ENCODE measurements around the gene NRN1.

The NRN1 gene

GRCh38 chr6:6008648-6009421 is 2.1 kb upstream of the NRN1 start:
- no peaks in the 10 kb centered on the region for H3K36me3 ChIP-seq (ENCODE audit: control insufficient read depth in 1 of 2, insufficient read depth in 2 of 2, low read length in 2 of 2)
- no peak overlapping the region for H3K27ac ChIP-seq (ENCODE audit: low read length)
- peaks cover 59% of the 10 kb centered on the region for H3K27me3 ChIP-seq (ENCODE audit: low read depth, low read length)
- no peaks in the 10 kb centered on the region for H3K9me3 ChIP-seq (ENCODE audit: control insufficient read depth in 1 of 2, low read length in 2 of 2)
- peaks cover 0 to 39% of the 10 kb centered on the region in 2 donors for H3K4me1 ChIP-seq (ENCODE audit: control insufficient read depth in 1 of 2, insufficient read depth in 2 of 2, low read length in 2 of 2)
- peak overlapping the region; percentile 56 to 60 for H3K4me3 ChIP-seq (ENCODE audit: low read depth in 1 of 2, low read length in 2 of 2)

GRCh38 chr6:6008089-6008647 is 1.4 kb upstream of the NRN1 start:
- Histone ChIP-seq H3K36me3 (ENCODE audit: control insufficient read depth in 1 of 2, insufficient read depth in 2 of 2, low read length in 2 of 2) (no peaks in the 10 kb centered on the region), H3K27ac (ENCODE audit: low read length) (no peak overlapping the region), H3K4me1 (ENCODE audit: control insufficient read depth in 1 of 2, insufficient read depth in 2 of 2, low read length in 2 of 2) (peaks cover 0 to 46% of the 10 kb centered on the region in 2 donors), H3K4me3 (ENCODE audit: low read depth in 1 of 2, low read length in 2 of 2) (peak overlapping the region; percentile 56 to 60), H3K27me3 (ENCODE audit: low read depth, low read length) (peaks cover 61% of the 10 kb centered on the region), H3K9me3 (ENCODE audit: control insufficient read depth in 1 of 2, low read length in 2 of 2) (no peaks in the 10 kb centered on the region)

- H3K27ac ChIP-seq (ENCODE audit: low read length) = no peak overlapping the region
- no peaks in the 10 kb centered on the region for H3K36me3 ChIP-seq (ENCODE audit: control insufficient read depth in 1 of 2, insufficient read depth in 2 of 2, low read length in 2 of 2)
- peaks cover 0 to 53% of the 10 kb centered on the region in 2 donors for H3K4me1 ChIP-seq (ENCODE audit: control insufficient read depth in 1 of 2, insufficient read depth in 2 of 2, low read length in 2 of 2)
- peaks cover 68% of the 10 kb centered on the region for H3K27me3 ChIP-seq (ENCODE audit: low read depth, low read length)
- no peaks in the 10 kb centered on the region for H3K9me3 ChIP-seq (ENCODE audit: control insufficient read depth in 1 of 2, low read length in 2 of 2)
- H3K4me3 ChIP-seq (ENCODE audit: low read depth in 1 of 2, low read length in 2 of 2) = peak overlapping the region; percentile 56 to 60
Measured at GRCh38 chr6:6007366-6008088, 802 bp upstream of the NRN1 start.

- H3K9me3 ChIP-seq (ENCODE audit: control insufficient read depth in 1 of 2, low read length in 2 of 2) = no peaks in the 10 kb centered on the region
- H3K4me3 ChIP-seq (ENCODE audit: low read depth in 1 of 2, low read length in 2 of 2) = peak overlapping the region; percentile 48 to 60
- peaks cover 83% of the 10 kb centered on the region for H3K27me3 ChIP-seq (ENCODE audit: low read depth, low read length)
- H3K27ac ChIP-seq (ENCODE audit: low read length) = no peak overlapping the region
- H3K4me1 ChIP-seq (ENCODE audit: control insufficient read depth in 1 of 2, insufficient read depth in 2 of 2, low read length in 2 of 2) = peaks cover 0 to 61% of the 10 kb centered on the region in 2 donors
- no peaks in the 10 kb centered on the region for H3K36me3 ChIP-seq (ENCODE audit: control insufficient read depth in 1 of 2, insufficient read depth in 2 of 2, low read length in 2 of 2)
Measured at GRCh38 chr6:6006006-6006427, 708 bp downstream of the NRN1 start.

- Histone ChIP-seq H3K4me3 (ENCODE audit: low read depth in 1 of 2, low read length in 2 of 2) (peak overlapping the region; percentile 48 to 60), H3K27me3 (ENCODE audit: low read depth, low read length) (peaks cover 90% of the 10 kb centered on the region), H3K36me3 (ENCODE audit: control insufficient read depth in 1 of 2, insufficient read depth in 2 of 2, low read length in 2 of 2) (no peaks in the 10 kb centered on the region), H3K9me3 (ENCODE audit: control insufficient read depth in 1 of 2, low read length in 2 of 2) (no peaks in the 10 kb centered on the region), H3K27ac (ENCODE audit: low read length) (no peak overlapping the region), H3K4me1 (ENCODE audit: control insufficient read depth in 1 of 2, insufficient read depth in 2 of 2, low read length in 2 of 2) (peaks cover 0 to 61% of the 10 kb centered on the region in 2 donors)
Measured at GRCh38 chr6:6005051-6006005, 1.4 kb downstream of the NRN1 start.

GRCh38 chr6:6004390-6004995 is 2.2 kb downstream of the NRN1 start:
- peaks cover 0 to 2% of the 10 kb centered on the region in 2 donors for H3K9me3 ChIP-seq (ENCODE audit: control insufficient read depth in 1 of 2, low read length in 2 of 2)
- H3K36me3 ChIP-seq (ENCODE audit: control insufficient read depth in 1 of 2, insufficient read depth in 2 of 2, low read length in 2 of 2) = no peaks in the 10 kb centered on the region
- peaks cover 0 to 64% of the 10 kb centered on the region in 2 donors for H3K4me1 ChIP-seq (ENCODE audit: control insufficient read depth in 1 of 2, insufficient read depth in 2 of 2, low read length in 2 of 2)
- peaks cover 96% of the 10 kb centered on the region for H3K27me3 ChIP-seq (ENCODE audit: low read depth, low read length)
- H3K27ac ChIP-seq (ENCODE audit: low read length) = no peak overlapping the region
- peak overlapping the region; percentile 47 to 60 for H3K4me3 ChIP-seq (ENCODE audit: low read depth in 1 of 2, low read length in 2 of 2)

GRCh38 chr6:6003621-6004366 is 2.9 kb downstream of the NRN1 start:
- Histone ChIP-seq H3K9me3 (ENCODE audit: control insufficient read depth in 1 of 2, low read length in 2 of 2) (peaks cover 0 to 2% of the 10 kb centered on the region in 2 donors), H3K4me1 (ENCODE audit: control insufficient read depth in 1 of 2, insufficient read depth in 2 of 2, low read length in 2 of 2) (peaks cover 0 to 64% of the 10 kb centered on the region in 2 donors), H3K4me3 (ENCODE audit: low read depth in 1 of 2, low read length in 2 of 2) (peak overlapping the region; percentile 47 to 60), H3K27ac (ENCODE audit: low read length) (no peak overlapping the region), H3K27me3 (ENCODE audit: low read depth, low read length) (peaks cover 96% of the 10 kb centered on the region), H3K36me3 (ENCODE audit: control insufficient read depth in 1 of 2, insufficient read depth in 2 of 2, low read length in 2 of 2) (no peaks in the 10 kb centered on the region)

- Histone ChIP-seq H3K36me3 (ENCODE audit: control insufficient read depth in 1 of 2, insufficient read depth in 2 of 2, low read length in 2 of 2) (no peaks in the 10 kb centered on the region), H3K27ac (ENCODE audit: low read length) (no peak overlapping the region), H3K4me1 (ENCODE audit: control insufficient read depth in 1 of 2, insufficient read depth in 2 of 2, low read length in 2 of 2) (peaks cover 0 to 59% of the 10 kb centered on the region in 2 donors), H3K27me3 (ENCODE audit: low read depth, low read length) (peaks cover 94% of the 10 kb centered on the region), H3K9me3 (ENCODE audit: control insufficient read depth in 1 of 2, low read length in 2 of 2) (peaks cover 0 to 2% of the 10 kb centered on the region in 2 donors), H3K4me3 (ENCODE audit: low read depth in 1 of 2, low read length in 2 of 2) (peak overlapping the region; percentile 47 to 60)
Measured at GRCh38 chr6:6002848-6003620, 3.7 kb downstream of the NRN1 start.

GRCh38 chr6:6002005-6002847 is 4.5 kb downstream of the NRN1 start:
- Histone ChIP-seq H3K27ac (ENCODE audit: low read length) (no peak overlapping the region), H3K4me3 (ENCODE audit: low read depth in 1 of 2, low read length in 2 of 2) (no peak overlapping the region)

More at GRCh38 chr6:6002005-6002847, 4.5 kb downstream of the NRN1 start:
- H3K36me3 ChIP-seq (ENCODE audit: control insufficient read depth in 1 of 2, insufficient read depth in 2 of 2, low read length in 2 of 2) = no peaks in the 10 kb centered on the region
- H3K27me3 ChIP-seq (ENCODE audit: low read depth, low read length) = peaks cover 95% of the 10 kb centered on the region
- H3K4me1 ChIP-seq (ENCODE audit: control insufficient read depth in 1 of 2, insufficient read depth in 2 of 2, low read length in 2 of 2) = peaks cover 3 to 51% of the 10 kb centered on the region in 2 donors
- H3K9me3 ChIP-seq (ENCODE audit: control insufficient read depth in 1 of 2, low read length in 2 of 2) = peaks cover 0 to 2% of the 10 kb centered on the region in 2 donors
